Activated CD4-positive, alpha-beta T cell treated with anti-CD3 and anti-CD28 coated beads, Interleukin-2, amount 50 U/mL, for 1 hour (primary cell): ENCODE measurements around the gene TGFBR3L.

Source experiments
- DNase-seq: peaks from one replicate; pipeline ENCODE4 v3.0.0-alpha.2; 2020

Gene TGFBR3L

DNA sequence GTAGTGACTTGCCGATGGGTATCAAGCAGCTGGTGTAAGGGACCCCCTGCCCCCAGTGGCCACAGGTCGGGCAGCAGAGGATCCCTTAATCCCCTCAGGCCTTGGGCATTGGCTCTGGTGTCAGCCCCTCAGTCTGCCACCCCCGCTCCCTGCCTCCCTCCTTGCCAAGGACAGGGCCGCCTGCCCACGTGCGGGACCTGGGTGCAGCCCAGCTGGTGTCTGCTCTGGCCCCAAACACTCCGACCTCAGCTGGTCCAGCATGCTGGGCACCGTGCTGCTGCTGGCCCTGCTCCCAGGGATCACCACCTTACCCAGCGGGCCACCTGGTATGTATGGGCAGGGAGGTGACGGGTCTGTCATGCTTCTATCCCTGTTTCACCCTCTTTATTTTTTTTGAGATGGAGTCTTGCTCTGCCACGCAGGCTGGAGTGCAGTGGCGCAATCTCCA, at the start of gene TGFBR3L:
Gene TGFBR3L (plus strand): TSS at position 233 of the 448 bp plus-strand sequence.
- no peak for DNase-seq

DNA sequence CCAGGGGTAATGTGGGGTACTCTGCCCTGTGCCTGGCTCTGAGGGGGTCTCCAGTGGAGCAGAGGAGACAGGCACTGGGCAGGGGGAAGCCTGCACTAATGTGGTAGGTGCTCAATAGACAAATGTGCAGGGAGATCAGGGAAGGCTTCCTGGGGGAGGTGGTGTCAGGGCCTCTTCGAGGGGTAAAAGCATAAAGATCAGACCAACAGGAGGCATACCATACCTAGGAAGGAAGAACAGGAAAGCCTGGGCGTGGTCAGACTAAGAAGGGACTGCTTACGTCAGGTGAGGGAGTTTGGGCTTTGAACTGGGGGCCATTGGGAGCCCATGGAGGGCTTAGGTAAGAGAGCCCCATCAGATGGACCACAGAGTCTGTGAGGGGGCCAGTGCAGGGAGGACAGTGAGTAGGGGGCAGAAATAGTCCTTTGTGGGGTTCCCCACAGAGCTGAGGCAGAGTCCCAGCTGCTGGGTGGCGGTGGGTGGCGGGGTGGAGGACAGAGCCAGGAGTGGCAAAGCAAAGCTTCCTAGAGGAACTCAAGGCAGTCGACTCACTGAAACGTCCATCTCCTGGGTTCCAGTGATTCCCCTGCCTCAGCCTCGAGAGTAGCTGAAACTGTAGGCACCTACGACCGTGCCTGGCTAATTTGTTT, 49.2 kb upstream of the TGFBR3L start:
- no peak for DNase-seq

- DNase-seq = no peak
Measured at GRCh38 chr19:7866399-7867091, 48.1 kb upstream of the TGFBR3L start.

GRCh38 chr19:7867092-7867844, 47.4 kb upstream of the TGFBR3L start:
- DNase-seq = no peak

GRCh38 chr19:7868326-7868670, 46.3 kb upstream of the TGFBR3L start:
- no peak for DNase-seq

DNA sequence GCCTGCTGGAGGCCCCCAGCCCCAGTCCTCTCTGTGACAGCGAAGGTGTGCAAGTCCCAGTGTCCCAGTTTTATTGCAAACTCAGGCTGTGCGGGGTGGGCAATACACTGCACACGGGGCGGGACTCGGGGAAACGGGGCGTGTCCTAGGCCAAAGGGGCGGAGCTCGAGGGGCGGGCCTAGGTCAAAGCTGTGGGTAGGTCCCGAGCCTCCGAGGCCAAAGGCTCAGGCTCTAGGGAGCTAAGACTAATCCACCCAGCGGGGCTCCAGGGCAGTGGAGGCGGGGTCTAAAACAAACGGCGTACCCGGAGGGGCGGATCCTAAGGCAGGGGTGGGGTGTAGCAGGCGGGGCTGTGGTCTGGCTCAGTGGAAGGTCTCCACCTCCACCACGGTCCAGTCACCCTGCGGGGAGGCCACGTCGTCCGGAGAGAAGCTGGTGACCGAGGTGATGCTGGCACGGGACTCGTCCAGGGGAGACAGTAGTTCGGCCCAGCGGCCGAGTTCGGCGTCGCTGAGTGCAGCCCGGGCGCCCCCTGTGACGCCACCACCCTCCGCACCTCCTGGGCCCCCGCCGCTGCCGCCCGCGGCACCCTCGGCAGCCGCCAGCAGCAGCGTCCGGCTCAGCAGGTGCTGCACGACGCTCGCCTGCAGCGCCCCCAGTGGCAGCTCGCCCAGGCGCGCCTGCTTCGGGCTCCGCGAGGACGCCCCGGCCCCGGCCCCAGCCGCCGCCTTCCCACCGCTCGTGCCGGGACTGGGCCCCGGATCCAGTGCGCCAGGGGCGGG, 45.8 kb upstream of the TGFBR3L start:
- DNase-seq = peak; percentile 82

DNA sequence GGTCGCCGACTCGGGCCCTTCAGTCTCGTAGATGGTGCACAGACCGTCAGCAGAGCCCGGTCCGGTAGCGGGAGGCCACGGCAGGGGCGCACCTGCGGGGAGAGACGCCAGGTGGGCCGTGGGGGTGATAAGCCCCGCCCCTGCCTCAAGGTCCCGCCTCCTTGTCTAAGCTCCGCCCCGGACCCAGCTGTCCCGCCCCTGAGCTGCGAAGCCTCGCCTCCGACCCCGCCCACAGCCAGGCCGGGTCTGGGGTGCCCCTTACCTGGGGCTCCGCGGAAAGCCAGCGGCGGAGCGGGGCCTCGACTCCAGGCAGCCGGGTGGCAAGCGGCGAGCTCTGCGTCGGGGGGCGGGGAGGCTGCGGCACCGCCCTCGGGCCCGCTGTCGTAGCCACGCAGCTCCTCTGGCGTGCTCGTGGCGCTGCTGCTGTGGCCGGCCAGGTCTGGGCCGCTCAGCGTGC, 45.1 kb upstream of the TGFBR3L start:
- peak; percentile 83 for DNase-seq

- peak; percentile 57 for DNase-seq
Measured at GRCh38 chr19:7869910-7870511, 44.6 kb upstream of the TGFBR3L start.

- DNase-seq = peak; percentile 45
Measured at GRCh38 chr19:7870571-7871436, 43.8 kb upstream of the TGFBR3L start.

GRCh38 chr19:7871437-7872305, 43.0 kb upstream of the TGFBR3L start:
- DNase-seq = peak; percentile 93

GRCh38 chr19:7872306-7873204, 42.1 kb upstream of the TGFBR3L start:
- DNase-seq = no peak

DNA sequence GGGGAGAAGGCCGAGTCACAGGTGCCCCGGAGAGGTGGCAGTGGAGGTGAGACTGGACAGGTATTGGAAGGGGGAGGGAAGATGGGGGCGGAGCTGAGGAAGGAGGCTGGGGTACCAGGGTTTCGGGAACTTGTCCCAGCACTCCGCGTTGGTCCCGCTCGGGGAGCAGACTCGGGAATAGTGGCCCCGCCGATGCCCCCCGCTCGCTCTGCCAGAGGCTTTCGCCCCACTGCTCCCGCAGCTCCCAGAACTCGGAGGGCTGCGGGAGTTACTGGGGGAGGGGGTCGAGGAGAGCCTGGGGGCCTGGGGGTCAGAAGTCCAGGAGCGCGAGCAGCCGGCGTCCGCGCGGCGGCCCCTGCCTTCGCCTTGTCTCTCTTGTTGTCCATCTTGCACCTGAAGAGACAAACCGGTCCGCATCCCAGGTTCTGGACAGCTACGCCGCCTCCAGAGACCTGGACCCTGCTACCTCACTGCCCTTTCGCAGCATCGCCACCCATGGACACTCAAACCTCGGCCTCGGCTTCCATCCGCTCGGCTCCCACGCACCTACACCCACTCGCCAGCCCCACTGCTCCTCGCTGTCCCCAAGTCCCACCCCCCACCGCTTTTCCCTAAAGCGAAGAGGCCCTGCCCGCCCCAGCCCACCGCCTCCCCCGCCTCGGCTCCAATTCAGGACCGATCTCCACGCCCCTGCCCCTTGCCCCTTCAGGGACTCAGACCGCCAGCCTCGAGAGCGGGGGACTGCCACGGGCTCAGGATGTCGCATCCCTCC, 41.1 kb upstream of the TGFBR3L start:
- DNase-seq = no peak

DNA sequence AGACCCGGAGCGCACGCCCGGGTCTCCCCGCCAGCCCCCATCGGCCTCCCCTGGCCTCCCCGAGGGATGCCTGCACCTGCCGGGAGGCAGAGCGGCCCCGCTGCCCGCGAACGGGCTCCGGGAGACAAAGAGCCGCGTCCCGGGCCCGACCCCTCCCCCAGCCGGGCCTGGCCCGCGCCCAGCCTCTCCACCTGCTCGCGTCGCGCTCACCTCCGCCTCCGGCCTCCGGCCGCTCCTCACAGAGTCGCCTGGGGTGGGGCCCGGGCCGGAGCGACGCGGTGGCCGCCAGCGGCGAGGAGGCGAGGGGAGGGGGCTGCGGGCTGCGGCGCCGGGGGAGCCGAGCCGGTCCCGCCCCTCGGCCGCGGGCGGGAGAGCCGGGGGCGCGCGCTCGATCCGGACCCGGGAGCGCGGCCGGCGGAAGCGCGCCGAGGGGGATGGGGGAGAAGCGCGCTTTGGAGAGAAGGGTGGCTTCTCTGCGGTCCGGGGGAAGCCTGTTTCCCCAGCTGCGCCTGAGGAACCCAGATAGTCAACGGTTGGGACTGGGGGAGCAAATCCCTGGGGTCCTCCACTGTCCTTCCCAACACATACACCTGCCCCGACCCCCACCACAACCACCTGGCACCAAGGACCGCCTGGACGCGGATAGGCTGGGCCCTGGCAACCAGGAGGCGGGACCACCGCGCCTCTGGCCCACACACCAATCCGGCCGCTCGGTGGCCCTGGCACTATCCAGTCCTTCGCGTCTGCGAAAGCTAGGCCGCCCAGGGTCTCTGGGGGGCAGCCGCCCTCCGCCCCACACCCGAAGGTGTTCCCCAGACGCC, 40.3 kb upstream of the TGFBR3L start, which contains the start of gene PRR36:
Gene PRR36 (minus strand): TSS at position 315 of the 821 bp plus-strand sequence. CDS start 701 bp downstream, outside the sequence.
- DNase-seq = no peak

- no peak for DNase-seq
Measured at GRCh38 chr19:7874897-7875273, 39.7 kb upstream of the TGFBR3L start.

GRCh38 chr19:7877249-7877836, 37.3 kb upstream of the TGFBR3L start:
- DNase-seq = no peak

DNA sequence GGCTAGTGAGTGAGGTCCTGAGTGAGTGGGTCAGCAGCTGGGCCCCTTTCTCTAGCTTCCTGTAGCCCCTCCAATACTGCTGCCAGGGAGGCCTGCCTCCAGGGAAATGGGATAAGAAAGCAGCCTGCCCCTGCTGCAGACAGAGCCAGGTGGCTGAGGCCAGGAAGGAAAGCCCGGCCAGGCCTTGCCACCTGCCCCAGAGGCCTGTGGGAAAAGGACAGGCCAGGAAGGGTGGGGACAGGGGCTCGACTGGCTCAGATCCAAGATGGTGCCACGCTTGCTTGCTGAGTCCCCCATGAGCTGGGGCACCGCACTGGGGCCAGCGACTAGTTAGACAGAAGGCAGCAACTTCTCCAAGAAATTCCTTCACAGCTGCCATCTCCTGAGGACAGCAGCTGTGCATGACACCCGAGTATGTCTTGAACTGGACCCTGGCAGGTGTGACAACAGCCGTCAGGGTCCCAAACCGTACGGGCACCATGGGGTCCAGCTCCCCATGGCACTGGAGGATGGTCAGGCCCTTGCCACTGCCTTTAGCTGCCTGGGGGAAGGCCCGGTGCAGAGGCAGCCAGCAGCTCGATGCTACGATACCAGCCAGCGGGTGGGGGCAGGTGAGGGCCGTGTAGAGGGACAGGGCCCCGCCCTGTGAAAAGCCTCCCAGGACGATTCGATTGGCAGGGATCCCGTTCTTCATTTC, 35.4 kb upstream of the TGFBR3L start:
- DNase-seq = no peak

- no peak for DNase-seq
Measured at GRCh38 chr19:7879836-7880235, 34.8 kb upstream of the TGFBR3L start.
